ENCODE measurements around the gene METTL9. TPM values are rescaled to one million over a fixed set of nuclear protein-coding genes. Genes with fewer than 3 reads are reported as not detected.

Gene METTL9
- total and polyA plus RNA-seq, 9 of the 15 experiments (the other 6 are each of a cell fraction or from before 2014, with no cell fraction given) = 12.2 to 107 (median 79.1) TPM

DNA sequence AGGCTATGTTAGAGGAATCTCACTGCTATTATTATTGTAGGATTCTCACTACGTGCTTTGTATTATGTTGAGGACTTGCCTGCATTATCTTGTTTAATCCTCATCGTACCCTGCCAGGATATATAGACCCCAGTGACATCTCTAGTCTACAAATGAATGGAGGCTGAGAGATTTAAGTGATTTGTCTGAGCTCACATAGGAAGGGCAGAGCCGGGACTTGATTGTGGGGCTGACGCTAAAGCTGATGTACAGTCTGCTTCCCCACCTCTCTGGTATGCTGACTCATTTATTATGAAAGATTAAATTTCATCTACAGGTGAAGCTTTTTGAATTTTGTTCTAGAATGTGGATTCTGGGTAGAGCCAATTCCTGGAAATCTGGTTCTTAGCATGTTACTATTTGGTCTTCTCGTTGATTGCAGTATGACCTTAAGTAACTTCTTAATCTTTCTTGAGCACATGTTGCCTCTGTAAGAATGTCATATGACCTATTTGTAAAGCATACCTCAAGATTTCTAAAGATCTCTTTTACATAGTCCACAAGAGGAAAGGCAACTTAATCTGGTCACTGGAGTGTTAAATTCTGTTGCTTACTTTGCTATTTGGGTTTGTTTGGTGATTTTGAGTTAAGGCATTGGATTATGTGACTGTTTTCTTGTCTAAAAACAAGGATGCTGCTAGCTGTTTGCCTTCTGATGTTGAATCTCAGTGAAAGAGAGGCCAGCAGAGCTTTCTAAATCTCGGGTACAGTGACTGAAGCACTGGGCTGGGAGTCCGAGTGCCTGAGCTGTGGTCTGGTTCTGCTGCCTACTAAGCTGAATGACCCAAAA lies 12.4 kb downstream of the METTL9 start (continued):
- TF ChIP-seq FOXP4 (CRISPR knock-in tag; IDR thresholded peaks at IDR 0.05; ENCODE audit: borderline replicate concordance) = no peak
- TF ChIP-seq ZC3H11A (IDR thresholded peaks at IDR 0.05; ENCODE audit: low read depth, low read length) = no peak
- TF ChIP-seq, protein P1, sequence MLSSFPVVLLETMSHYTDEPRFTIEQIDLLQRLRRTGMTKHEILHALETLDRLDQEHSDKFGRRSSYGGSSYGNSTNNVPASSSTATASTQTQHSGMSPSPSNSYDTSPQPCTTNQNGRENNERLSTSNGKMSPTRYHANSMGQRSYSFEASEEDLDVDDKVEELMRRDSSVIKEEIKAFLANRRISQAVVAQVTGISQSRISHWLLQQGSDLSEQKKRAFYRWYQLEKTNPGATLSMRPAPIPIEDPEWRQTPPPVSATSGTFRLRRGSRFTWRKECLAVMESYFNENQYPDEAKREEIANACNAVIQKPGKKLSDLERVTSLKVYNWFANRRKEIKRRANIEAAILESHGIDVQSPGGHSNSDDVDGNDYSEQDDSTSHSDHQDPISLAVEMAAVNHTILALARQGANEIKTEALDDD (IDR thresholded peaks at IDR 0.05) = peak; percentile 74
- TF ChIP-seq KLF10 (CRISPR knock-in tag; IDR thresholded peaks at IDR 0.05) = no peak
- peak; percentile 56 to 84; a peak in 3 of 4 replicates for TF ChIP-seq MNT (conservative IDR thresholded peaks at IDR 0.05)
- TF ChIP-seq NFRKB (IDR thresholded peaks at IDR 0.05; ENCODE audit: low read depth) = no peak
- TF ChIP-seq ZNF717 (CRISPR knock-in tag; IDR thresholded peaks at IDR 0.05) = no peak
- TF ChIP-seq, protein P2, sequence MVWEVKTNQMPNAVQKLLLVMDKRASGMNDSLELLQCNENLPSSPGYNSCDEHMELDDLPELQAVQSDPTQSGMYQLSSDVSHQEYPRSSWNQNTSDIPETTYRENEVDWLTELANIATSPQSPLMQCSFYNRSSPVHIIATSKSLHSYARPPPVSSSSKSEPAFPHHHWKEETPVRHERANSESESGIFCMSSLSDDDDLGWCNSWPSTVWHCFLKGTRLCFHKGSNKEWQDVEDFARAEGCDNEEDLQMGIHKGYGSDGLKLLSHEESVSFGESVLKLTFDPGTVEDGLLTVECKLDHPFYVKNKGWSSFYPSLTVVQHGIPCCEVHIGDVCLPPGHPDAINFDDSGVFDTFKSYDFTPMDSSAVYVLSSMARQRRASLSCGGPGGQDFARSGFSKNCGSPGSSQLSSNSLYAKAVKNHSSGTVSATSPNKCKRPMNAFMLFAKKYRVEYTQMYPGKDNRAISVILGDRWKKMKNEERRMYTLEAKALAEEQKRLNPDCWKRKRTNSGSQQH (CRISPR knock-in tag; IDR thresholded peaks at IDR 0.05) = no peak
- no peak for TF ChIP-seq KDM5B (IDR thresholded peaks at IDR 0.05; ENCODE audit: insufficient replicate concordance, low read depth, low read length)
- no peak for TF ChIP-seq PCBP1 (IDR thresholded peaks at IDR 0.05; ENCODE audit: low read depth, low read length, poor library complexity, severe bottlenecking)
- TF ChIP-seq NR2C2 (CRISPR knock-in tag; IDR thresholded peaks at IDR 0.05) = no peak
- TF ChIP-seq NR2C2 (tag; IDR thresholded peaks at IDR 0.05) = peak; percentile 55; the same call in 1 of the 2 replicates
- no peak for TF ChIP-seq POLR2G (IDR thresholded peaks at IDR 0.05; ENCODE audit: low read depth, low read length)
- TF ChIP-seq ADNP (tag; IDR thresholded peaks at IDR 0.05) = no peak
- TF ChIP-seq ELF1 (tag; IDR thresholded peaks at IDR 0.05) = no peak
- no peak for TF ChIP-seq GABPB1 (CRISPR knock-in tag; IDR thresholded peaks at IDR 0.05)
- TF ChIP-seq STAG1 (CRISPR knock-in tag; IDR thresholded peaks at IDR 0.05; ENCODE audit: borderline replicate concordance) = no peak
- no peak for TF ChIP-seq ZC3H8 (IDR thresholded peaks at IDR 0.05)
- no peak for TF ChIP-seq ZNF224 (CRISPR knock-in tag; IDR thresholded peaks at IDR 0.05)
- TF ChIP-seq ZFP30 (CRISPR knock-in tag; IDR thresholded peaks at IDR 0.05; ENCODE audit: borderline replicate concordance) = no peak
- no peak for TF ChIP-seq XRCC4 (IDR thresholded peaks at IDR 0.05; ENCODE audit: extremely low read depth, insufficient read depth, insufficient read length)
- no peak for TF ChIP-seq SMAD1 (IDR thresholded peaks at IDR 0.05; ENCODE audit: low read depth, low read length, partially characterized antibody)
- TF ChIP-seq SRSF1 (IDR thresholded peaks at IDR 0.05; ENCODE audit: low read depth, low read length) = no peak

All from K562 (cell line).